Measurements from ENCODE around the gene SF3A1. TPM values are rescaled to one million over a fixed set of nuclear protein-coding genes. Genes with fewer than 3 reads are reported as not detected.

Gene SF3A1
- total RNA-seq, 1 experiment from 2014 or later: 230 TPM

DNA sequence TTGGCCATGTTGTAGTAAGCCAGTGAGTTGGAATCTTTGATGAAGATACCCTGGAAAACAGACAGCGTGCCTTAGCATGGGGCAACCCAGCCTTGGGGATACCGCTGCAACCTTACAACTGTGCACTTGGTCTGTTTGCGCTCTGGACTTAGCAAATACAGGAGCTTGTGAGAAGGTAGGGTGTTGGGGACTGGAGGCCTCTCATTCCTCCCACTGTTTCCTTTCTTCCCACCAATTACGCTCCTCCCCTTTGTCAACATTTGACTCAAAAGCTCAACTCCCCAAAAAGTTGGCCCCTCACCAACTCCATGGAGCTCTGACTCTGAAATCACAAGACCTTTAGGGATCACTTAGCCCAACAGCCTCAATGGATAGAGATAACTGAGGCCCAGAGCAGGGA lies 22.0 kb downstream of the SF3A1 start:
- no peaks in the 10 kb centered on the region for H4K20me1 ChIP-seq (ENCODE audit: insufficient read depth)
- POLR2A ChIA-PET: no interaction called here
- no peaks in the 10 kb centered on the region for H3K9me2 ChIP-seq (ENCODE audit: insufficient read depth)
- RAD21 ChIA-PET (ENCODE audit: low non-redundant PET in 1 of 2, low total read pairs in 2 of 2, uncharacterized antibody in 2 of 2, unreplicated experiment in 2 of 2): no interaction called here
- CTCF ChIA-PET: no interaction called here
- H3K27me3 ChIP-seq (ENCODE audit: insufficient read depth, low read length): no peaks in the 10 kb centered on the region
- TF ChIP-seq TCF7L2 (IDR thresholded peaks at IDR 0.05; ENCODE audit: borderline replicate concordance, extremely low read depth, insufficient read depth, insufficient read length) (no peak), RAD21 (IDR thresholded peaks at IDR 0.05; ENCODE audit: low read depth) (no peak), SRF (IDR thresholded peaks at IDR 0.05; ENCODE audit: low read depth) (no peak), CBX3 (IDR thresholded peaks at IDR 0.05; ENCODE audit: low read depth) (no peak), POLR2A (IDR thresholded peaks at IDR 0.05; ENCODE audit: borderline replicate concordance, extremely low read depth, insufficient read depth, insufficient read length) (no peak), EGR1 (IDR thresholded peaks at IDR 0.05; ENCODE audit: low read depth) (no peak), POLR2AphosphoS5 (IDR thresholded peaks at IDR 0.05; ENCODE audit: low read depth, low read length) (no peak)
- H3K9me3 ChIP-seq (ENCODE audit: control insufficient read depth in 1 of 2, insufficient read depth in 1 of 2, low read depth in 1 of 2, low read length in 2 of 2): no peaks in the 10 kb centered on the region
- no peak overlapping the region for H2AFZ ChIP-seq (ENCODE audit: low read depth, low read length, poor library complexity, severe bottlenecking)
- no peak for ATAC-seq
- peaks cover 49 to 74% of the 10 kb centered on the region in 2 experiments; a peak in 3 of 4 replicates for H3K36me3 ChIP-seq (ENCODE audit: control insufficient read depth in 1 of 2, insufficient read depth in 2 of 2, low read length in 2 of 2)
- intact Hi-C loops (cut with micrococcal nuclease): no loop called here
- no peak overlapping the region for H3K9ac ChIP-seq (ENCODE audit: low read length)
- no peak overlapping the region for H3K27ac ChIP-seq (ENCODE audit: low read depth, low read length)
- H3K4me2 ChIP-seq (ENCODE audit: low read length): no peak overlapping the region
- no peak overlapping the region for H3K4me3 ChIP-seq (replicated peaks in 1 of 2; ENCODE audit: low read depth in 1 of 2, low read length in 2 of 2)
- H3K79me2 ChIP-seq (ENCODE audit: insufficient read depth, low read length): no peaks in the 10 kb centered on the region
- no TSS peak for BruUV-seq (replicated peaks)
- no peaks in the 10 kb centered on the region for H3K4me1 ChIP-seq (ENCODE audit: control insufficient read depth in 1 of 2, insufficient read depth in 2 of 2, low read length in 2 of 2)
- DNase-seq (ENCODE audit: low read depth, low spot score): no peak

DNA sequence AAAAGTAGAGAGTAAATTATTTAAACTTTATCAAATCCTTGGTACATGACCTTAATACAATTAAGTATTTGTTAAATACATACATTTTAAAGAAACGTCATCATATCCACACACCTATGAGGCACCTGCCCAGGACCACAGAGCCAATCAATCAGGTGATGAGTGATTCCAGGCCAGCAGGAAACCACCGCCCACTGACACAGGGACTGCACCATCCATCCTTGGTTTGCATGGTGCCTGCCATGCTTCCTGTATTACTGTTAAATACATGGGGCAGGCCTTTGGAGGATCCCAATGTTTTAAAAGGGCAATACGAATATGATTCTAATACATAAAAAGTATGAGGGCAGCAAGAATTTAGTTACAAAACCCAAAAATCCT lies 23.0 kb downstream of the SF3A1 start:
- DNase-seq (ENCODE audit: low read depth, low spot score): no peak
- no peak for ATAC-seq
- H3K79me2 ChIP-seq (ENCODE audit: insufficient read depth, low read length): no peaks in the 10 kb centered on the region
- ChIA-PET CTCF (no interaction called here), POLR2A (no interaction called here), RAD21 (ENCODE audit: low non-redundant PET in 1 of 2, low total read pairs in 2 of 2, uncharacterized antibody in 2 of 2, unreplicated experiment in 2 of 2) (no interaction called here)
- H3K4me3 ChIP-seq (replicated peaks in 1 of 2; ENCODE audit: low read depth in 1 of 2, low read length in 2 of 2): no peak overlapping the region
- no peak overlapping the region for H3K9ac ChIP-seq (ENCODE audit: low read length)
- H3K9me3 ChIP-seq (ENCODE audit: control insufficient read depth in 1 of 2, insufficient read depth in 1 of 2, low read depth in 1 of 2, low read length in 2 of 2): no peaks in the 10 kb centered on the region
- peaks cover 42 to 66% of the 10 kb centered on the region in 2 experiments; a peak in 3 of 4 replicates for H3K36me3 ChIP-seq (ENCODE audit: control insufficient read depth in 1 of 2, insufficient read depth in 2 of 2, low read length in 2 of 2)
- H3K27me3 ChIP-seq (ENCODE audit: insufficient read depth, low read length): no peaks in the 10 kb centered on the region
- H2AFZ ChIP-seq (ENCODE audit: low read depth, low read length, poor library complexity, severe bottlenecking): no peak overlapping the region
- no peak overlapping the region for H3K27ac ChIP-seq (ENCODE audit: low read depth, low read length)
- H4K20me1 ChIP-seq (ENCODE audit: insufficient read depth): no peaks in the 10 kb centered on the region
- no peak overlapping the region for H3K4me2 ChIP-seq (ENCODE audit: low read length)
- BruUV-seq (replicated peaks): no TSS peak
- no peaks in the 10 kb centered on the region for H3K9me2 ChIP-seq (ENCODE audit: insufficient read depth)
- intact Hi-C loops (cut with micrococcal nuclease): no loop called here
- H3K4me1 ChIP-seq (ENCODE audit: control insufficient read depth in 1 of 2, insufficient read depth in 2 of 2, low read length in 2 of 2): peaks cover 0 to 3% of the 10 kb centered on the region in 2 experiments; a peak in 1 of 4 replicates
- TF ChIP-seq, protein P1, sequence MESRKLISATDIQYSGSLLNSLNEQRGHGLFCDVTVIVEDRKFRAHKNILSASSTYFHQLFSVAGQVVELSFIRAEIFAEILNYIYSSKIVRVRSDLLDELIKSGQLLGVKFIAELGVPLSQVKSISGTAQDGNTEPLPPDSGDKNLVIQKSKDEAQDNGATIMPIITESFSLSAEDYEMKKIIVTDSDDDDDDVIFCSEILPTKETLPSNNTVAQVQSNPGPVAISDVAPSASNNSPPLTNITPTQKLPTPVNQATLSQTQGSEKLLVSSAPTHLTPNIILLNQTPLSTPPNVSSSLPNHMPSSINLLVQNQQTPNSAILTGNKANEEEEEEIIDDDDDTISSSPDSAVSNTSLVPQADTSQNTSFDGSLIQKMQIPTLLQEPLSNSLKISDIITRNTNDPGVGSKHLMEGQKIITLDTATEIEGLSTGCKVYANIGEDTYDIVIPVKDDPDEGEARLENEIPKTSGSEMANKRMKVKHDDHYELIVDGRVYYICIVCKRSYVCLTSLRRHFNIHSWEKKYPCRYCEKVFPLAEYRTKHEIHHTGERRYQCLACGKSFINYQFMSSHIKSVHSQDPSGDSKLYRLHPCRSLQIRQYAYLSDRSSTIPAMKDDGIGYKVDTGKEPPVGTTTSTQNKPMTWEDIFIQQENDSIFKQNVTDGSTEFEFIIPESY (IDR thresholded peaks at IDR 0.05; ENCODE audit: extremely low read depth, insufficient replicate concordance, low read length): no peak
- TF ChIP-seq EGR1 (IDR thresholded peaks at IDR 0.05; ENCODE audit: low read depth) (no peak), EZH2phosphoT487 (IDR thresholded peaks at IDR 0.05; ENCODE audit: borderline replicate concordance) (no peak), ZFX (IDR thresholded peaks at IDR 0.05) (no peak), POLR2AphosphoS5 (IDR thresholded peaks at IDR 0.05; ENCODE audit: low read depth, low read length) (no peak), POLR2A (IDR thresholded peaks at IDR 0.05; ENCODE audit: borderline replicate concordance, extremely low read depth, insufficient read depth, insufficient read length) (no peak), JUND (IDR thresholded peaks at IDR 0.05) (no peak), RAD21 (IDR thresholded peaks at IDR 0.05; ENCODE audit: low read depth) (no peak), ZNF274 (IDR thresholded peaks at IDR 0.05; ENCODE audit: low read depth, low read length) (no peak), YY1 (IDR thresholded peaks at IDR 0.05; ENCODE audit: extremely low read depth, insufficient replicate concordance, low read depth, low read length) (no peak), SIN3A (IDR thresholded peaks at IDR 0.05; ENCODE audit: low read depth) (no peak), ELF1 (IDR thresholded peaks at IDR 0.05; ENCODE audit: borderline replicate concordance, low read depth) (no peak)
- TF ChIP-seq, protein P2, sequence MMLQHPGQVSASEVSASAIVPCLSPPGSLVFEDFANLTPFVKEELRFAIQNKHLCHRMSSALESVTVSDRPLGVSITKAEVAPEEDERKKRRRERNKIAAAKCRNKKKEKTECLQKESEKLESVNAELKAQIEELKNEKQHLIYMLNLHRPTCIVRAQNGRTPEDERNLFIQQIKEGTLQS (IDR thresholded peaks at IDR 0.05): no peak
